Stimulated activated naive CD4-positive, alpha-beta T cell (primary cell): Measurements from ENCODE around the gene TWNK.

Experiments used
- DNase-seq, 6 experiments: peaks; one replicate each; lab custom pipeline; 2025; lab: John Stamatoyannopoulos, UW

TWNK gene

GRCh38 chr10:100996678-100997359 is 9.5 kb downstream of the TWNK start:
- peak in 4 of 6 experiments; percentile 42 to 75 (median 50) for DNase-seq

GRCh38 chr10:100997360-100998182 is 10.2 kb downstream of the TWNK start:
- peak; percentile 62 to 85 (median 68) for DNase-seq

GRCh38 chr10:100998183-100998990 is 11.0 kb downstream of the TWNK start:
- DNase-seq: peak; percentile 51 to 81 (median 66)

GRCh38 chr10:100998991-100999741 is 11.8 kb downstream of the TWNK start:
- peak; percentile 54 to 87 (median 74) for DNase-seq

- DNase-seq: no peak
These were observed 12.4 kb downstream of the TWNK start, which contains the start of gene LZTS2 for GRCh38 chr10:100999742-101000126. Gene LZTS2 (plus strand): TSS chr10:100999808. CDS start chr10:101002539, 2,731 bp downstream.

GRCh38 chr10:101000127-101000914 is 13.0 kb downstream of the TWNK start:
- no peak for DNase-seq

GRCh38 chr10:101000915-101001658 is 13.7 kb downstream of the TWNK start:
- DNase-seq: no peak

GRCh38 chr10:101001659-101002035 is 14.3 kb downstream of the TWNK start:
- no peak for DNase-seq

GRCh38 chr10:101002456-101002855 is 15.1 kb downstream of the TWNK start:
- no peak for DNase-seq

GRCh38 chr10:101003639-101004206 is 16.4 kb downstream of the TWNK start:
- no peak for DNase-seq

GRCh38 chr10:101005361-101005760 is 18.0 kb downstream of the TWNK start:
- no peak for DNase-seq

- no peak for DNase-seq
These were observed 18.7 kb downstream of the TWNK start for GRCh38 chr10:101005869-101006567.

- no peak for DNase-seq
These were observed 19.3 kb downstream of the TWNK start for GRCh38 chr10:101006593-101007098.

- DNase-seq: no peak
These were observed 19.9 kb downstream of the TWNK start for GRCh38 chr10:101007099-101007711.

- no peak for DNase-seq
These were observed 20.8 kb downstream of the TWNK start for GRCh38 chr10:101007915-101008822.

GRCh38 chr10:101008823-101009423 is 21.6 kb downstream of the TWNK start:
- DNase-seq: no peak

- no peak for DNase-seq
These were observed 23.0 kb downstream of the TWNK start for GRCh38 chr10:101010329-101010728.
